ENCODE measurements around the gene CNTNAP2.

DNA sequence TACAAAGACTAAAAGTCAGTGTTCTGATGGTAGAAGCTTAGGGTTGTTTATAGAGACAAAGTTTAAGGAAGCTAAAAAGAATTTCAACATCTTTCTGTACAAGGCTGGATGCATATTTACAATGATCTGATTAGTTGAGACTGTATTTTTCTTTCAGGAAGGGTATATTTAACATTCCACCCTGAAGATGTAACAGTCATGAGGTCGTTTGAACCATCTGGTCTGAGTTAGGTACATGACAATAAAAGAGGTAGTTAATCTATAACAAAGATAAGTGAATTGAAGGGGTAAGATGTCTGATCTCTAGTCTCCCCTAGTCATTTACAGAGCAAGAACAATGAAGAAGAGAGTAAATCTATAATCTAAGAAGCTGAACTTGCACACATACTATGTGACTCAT, 821.2 kb downstream of the CNTNAP2 start:
- TF ChIP-seq POLR2A (IDR thresholded peaks at IDR 0.05) (no peak), CTCF (IDR thresholded peaks at IDR 0.05) (no peak), POLR2AphosphoS5 (IDR thresholded peaks at IDR 0.05) (no peak)
